GM19452 (cell line): ENCODE measurements around the gene USP20.

Source experiments
- ATAC-seq: cut with Tn5 transposase; IDR thresholded peaks from one replicate; pipeline ENCODE4 v1.9.1; 2021; ENCODE audit not compliant: unreplicated experiment

USP20 gene

GRCh38 chr9:129874261-129875101 is 39.2 kb downstream of the USP20 start:
- no peak for ATAC-seq

- ATAC-seq, result no peak
Measured at GRCh38 chr9:129875181-129875611, 39.9 kb downstream of the USP20 start.

- ATAC-seq, result no peak
Measured at GRCh38 chr9:129875687-129876395, 40.6 kb downstream of the USP20 start.

GRCh38 chr9:129876815-129877214 is 41.6 kb downstream of the USP20 start:
- ATAC-seq, result no peak

GRCh38 chr9:129878291-129878690 is 43.0 kb downstream of the USP20 start:
- ATAC-seq, result no peak

- no peak for ATAC-seq
Measured at GRCh38 chr9:129879103-129879699, 43.9 kb downstream of the USP20 start.

GRCh38 chr9:129879991-129880653 is 44.9 kb downstream of the USP20 start:
- no peak for ATAC-seq

- ATAC-seq, result no peak
Measured at GRCh38 chr9:129880654-129881546, 45.6 kb downstream of the USP20 start.

GRCh38 chr9:129881547-129882324 is 46.5 kb downstream of the USP20 start:
- ATAC-seq, result no peak

- ATAC-seq, result peak; percentile 38
Measured at GRCh38 chr9:129884220-129885017, 49.2 kb downstream of the USP20 start.

- no peak for ATAC-seq
Measured at GRCh38 chr9:129885018-129885669, 49.9 kb downstream of the USP20 start.

- ATAC-seq, result peak; percentile 32
Measured at GRCh38 chr9:129885670-129886106, 50.4 kb downstream of the USP20 start.

GRCh38 chr9:129886226-129887174 is 51.2 kb downstream of the USP20 start:
- no peak for ATAC-seq

GRCh38 chr9:129887334-129888292 is 52.4 kb downstream of the USP20 start:
- no peak for ATAC-seq

- ATAC-seq, result peak; percentile 55
Measured at GRCh38 chr9:129888293-129889121, 53.2 kb downstream of the USP20 start.
